Endothelial cell of umbilical vein (primary cell): ENCODE measurements around the gene NBEA. TPM values are rescaled to one million over a fixed set of nuclear protein-coding genes. Genes with fewer than 3 reads are reported as not detected.

Source experiments
- BruUV-seq: library from RNA; stranded (reverse); fragments of 400-500 nt; replicated peaks from 2 replicates; lab custom pipeline; 2021; lab: Mats Ljungman, UMichigan
- CTCF ChIA-PET: fragments of 300-600, 350-600 bp; sonication (Branson Sonifier 250); formaldehyde crosslinking; loops from one replicate; lab custom pipeline; 2021; ENCODE audit warnings: antibody characterized with exemption, inconsistent platforms; lab: Charles Lee
- POLR2A ChIA-PET: fragments of 300-600, 350-600 bp; sonication (Branson Sonifier 250); formaldehyde crosslinking; loops from one replicate; lab custom pipeline; 2021; ENCODE audit warnings: antibody characterized with exemption, inconsistent platforms; lab: Charles Lee
- DNase-seq: peaks from one replicate; pipeline ENCODE4 v3.0.0-alpha.2; 2011; ENCODE audit warnings: low read depth, low spot score
- FAIRE-seq: peaks from 2 replicates; lab custom pipeline; 2011; peaks lifted over from hg19 to GRCh38; lab: Jason Lieb, UNC
- H2AFZ ChIP-seq: 2 replicates; pipeline ENCODE4 v1.6.0; 2012; ENCODE audit warnings: low read depth, low read length, control low read depth, inconsistent platforms
- H3K27ac ChIP-seq: 2 replicates; pipeline ENCODE4 v1.5.1; 2011; ENCODE audit warnings: low read depth, mild to moderate bottlenecking, control low read depth, low read length, moderate library complexity; ENCODE audit not compliant: insufficient read depth
- H3K27me3 ChIP-seq, 2 experiments: 2 replicates each; pipeline versions ENCODE4 v1.6.0 to v1.6.1; 2011; ENCODE audit warnings: low read length in 2 of 2, mixed read lengths in 1 of 2; ENCODE audit not compliant: control insufficient read depth in 2 of 2, insufficient read depth in 2 of 2
- H3K36me3 ChIP-seq, 2 experiments: 2 replicates in 1 of 2; 3 replicates in 1 of 2; pipeline ENCODE4 v1.5.1; 2011; ENCODE audit warnings: low read length in 2 of 2, mild to moderate bottlenecking in 1 of 2, moderate library complexity in 1 of 2; ENCODE audit not compliant: control insufficient read depth in 2 of 2, insufficient read depth in 2 of 2; ENCODE audit errors: extremely low read depth in 1 of 2
- H3K4me1 ChIP-seq: 3 replicates; pipeline ENCODE4 v1.5.1; 2011; ENCODE audit warnings: mild to moderate bottlenecking, low read length; ENCODE audit not compliant: control insufficient read depth, insufficient read depth; ENCODE audit errors: extremely low read depth
- H3K4me2 ChIP-seq: 2 replicates; pipeline ENCODE4 v1.6.1; 2011; ENCODE audit warnings: low read length, control low read depth, mixed read lengths; ENCODE audit not compliant: insufficient read depth
- H3K4me3 ChIP-seq, 3 experiments: fragments of 200-600 bp in 1 of 3; sonication (generic), shearing (Covaris generic) in 1 of 3; replicated peaks in 1 of 3; 2 replicates each; pipeline ENCODE4 v1.5.1; 2011 to 2016; ENCODE audit warnings: control low read depth in 3 of 3, low read length in 3 of 3, mild to moderate bottlenecking in 2 of 3, inconsistent platforms in 1 of 3, low read depth in 1 of 3, moderate library complexity in 1 of 3; ENCODE audit not compliant: insufficient read depth in 1 of 3
- H3K79me2 ChIP-seq: 2 replicates; pipeline ENCODE4 v1.6.0; 2012; ENCODE audit warnings: low read length, inconsistent platforms; ENCODE audit not compliant: control insufficient read depth, insufficient read depth
- H3K9ac ChIP-seq: replicated peaks from 2 replicates; pipeline ENCODE3; 2011; ENCODE audit warnings: low read length, control low read depth; ENCODE audit not compliant: insufficient read depth; ENCODE audit errors: extremely low read depth
- H3K9me1 ChIP-seq: replicated peaks from 3 replicates; pipeline ENCODE4 v1.6.0; 2011; ENCODE audit warnings: mild to moderate bottlenecking, low read length; ENCODE audit not compliant: control insufficient read depth, insufficient read depth; ENCODE audit errors: extremely low read depth
- H3K9me3 ChIP-seq: replicated peaks from 2 replicates; pipeline ENCODE4 v1.5.1; 2012; ENCODE audit warnings: low read length, inconsistent platforms; ENCODE audit not compliant: control insufficient read depth, insufficient read depth
- H4K20me1 ChIP-seq: replicated peaks from 2 replicates; pipeline ENCODE3; 2011; ENCODE audit warnings: mild to moderate bottlenecking, low read length; ENCODE audit not compliant: control insufficient read depth, insufficient read depth; ENCODE audit errors: extremely low read depth
- EZH2 ChIP-seq: IDR thresholded peaks from 2 replicates; pipeline ENCODE4 v1.6.1; 2012; ENCODE audit warnings: borderline replicate concordance, low read depth, mild to moderate bottlenecking, moderate library complexity, low read length, inconsistent platforms; ENCODE audit not compliant: severe bottlenecking
- FOS ChIP-seq: IDR thresholded peaks from 2 replicates; pipeline ENCODE4 v1.6.1; 2011; ENCODE audit warnings: mild to moderate bottlenecking, low read length, moderate library complexity, borderline replicate concordance; ENCODE audit not compliant: insufficient read depth
- GATA2 ChIP-seq: IDR thresholded peaks from 2 replicates; pipeline ENCODE4 v1.7.0; 2011; ENCODE audit warnings: low read depth, mild to moderate bottlenecking, moderate library complexity, mixed read lengths, low read length; ENCODE audit not compliant: insufficient read length, insufficient read depth
- JUN ChIP-seq: IDR thresholded peaks from 2 replicates; pipeline ENCODE4 v1.6.1; 2011; ENCODE audit warnings: borderline replicate concordance, low read depth; ENCODE audit not compliant: insufficient read length, insufficient read depth
- MAX ChIP-seq: IDR thresholded peaks from 2 replicates; pipeline ENCODE4 v1.6.1; 2011; ENCODE audit not compliant: insufficient read depth, insufficient read length
- MYC ChIP-seq: IDR thresholded peaks from one replicate; pipeline ENCODE4 v1.6.1; 2011; ENCODE audit warnings: mild to moderate bottlenecking, low read depth, low read length
- POLR2A ChIP-seq: IDR thresholded peaks from 2 replicates; pipeline ENCODE4 v1.6.1; 2012; ENCODE audit warnings: low read depth, mild to moderate bottlenecking, control low read depth, low read length
- POLR2AphosphoS5 ChIP-seq: IDR thresholded peaks from 2 replicates; pipeline ENCODE4 v1.6.1; 2012; ENCODE audit warnings: low read depth, mild to moderate bottlenecking, control low read depth, low read length, moderate library complexity; ENCODE audit not compliant: insufficient read depth
- dilution Hi-C: fragments of 300-500 bp; cut with MboI; formaldehyde crosslinking; loops from one replicate; pipeline ENCODE4 v1.15.0; 2019; ENCODE audit warnings: low sequenced_read_pairs; ENCODE audit not compliant: extremely low pct_ligation_motif_present
- intact Hi-C: fragments of 100-400 bp; cut with micrococcal nuclease; formaldehyde crosslinking; loops from one replicate; pipeline ENCODE4 v1.10.0; 2022
- polyA plus RNA-seq, 4 experiments: library from polyadenylated mRNA; depleted of rRNA in 3 of 4; stranded (reverse) in 3 of 4; unstranded in 1 of 4; fragments of >200 nt; gene quantifications; 2 replicates each; pipeline versions ENCODE4 v1.2.1 to v1.2.3, GENCODE V29; 2011 to 2012; ENCODE audit warnings: missing spikeins in 1 of 4
- total RNA-seq: library from RNA; stranded (reverse); gene quantifications from 2 replicates; pipeline ENCODE4 v1.2.3, GENCODE V29; 2021
- TF ChIP-seq, protein P1 (sequence below), 2 donors: IDR thresholded peaks; 1 replicate in 1 of 2; 2 replicates in 1 of 2; pipeline ENCODE4 v1.5.1; 2011; ENCODE audit warnings: low read length in 2 of 2, mild to moderate bottlenecking in 2 of 2, moderate library complexity in 2 of 2, control low read depth in 1 of 2, inconsistent platforms in 1 of 2, low read depth in 1 of 2; ENCODE audit not compliant: insufficient read depth in 1 of 2; ENCODE audit errors: extremely low read depth in 1 of 2

Gene NBEA
- total and polyA plus RNA-seq, 2 donors (not counting 3 experiments of a cell fraction or from before 2014, with no cell fraction given), result 3.0 to 4.8 TPM

GRCh38 chr13:35449821-35450220 is 507.8 kb downstream of the NBEA start:
- Histone ChIP-seq H3K27me3 (no peaks in the 10 kb centered on the region), H3K79me2 (no peaks in the 10 kb centered on the region), H2AFZ (no peak overlapping the region), H3K9ac (no peak overlapping the region), H3K4me2 (no peak overlapping the region), H3K4me3 (no peak overlapping the region), H3K4me1 (no peaks in the 10 kb centered on the region), H3K36me3 (no peaks in the 10 kb centered on the region), H3K9me3 (no peaks in the 10 kb centered on the region), H3K9me1 (no peaks in the 10 kb centered on the region), H3K27ac (no peak overlapping the region), H4K20me1 (no peaks in the 10 kb centered on the region)
- no peak for TF ChIP-seq JUN
- no peak for TF ChIP-seq EZH2
- no peak for TF ChIP-seq POLR2A
- ChIA-PET POLR2A (no interaction called here), CTCF (interaction anchor here (1.0 kb wide), 1 partner anchor 15 kb away, joined by 3 read pairs; no protein-coding TSS in a partner anchor)
- no peak for DNase-seq
- no TSS peak for BruUV-seq
- no peak for FAIRE-seq
- dilution Hi-C loops, result no loop called here
- intact Hi-C loops, result no loop called here

DNA sequence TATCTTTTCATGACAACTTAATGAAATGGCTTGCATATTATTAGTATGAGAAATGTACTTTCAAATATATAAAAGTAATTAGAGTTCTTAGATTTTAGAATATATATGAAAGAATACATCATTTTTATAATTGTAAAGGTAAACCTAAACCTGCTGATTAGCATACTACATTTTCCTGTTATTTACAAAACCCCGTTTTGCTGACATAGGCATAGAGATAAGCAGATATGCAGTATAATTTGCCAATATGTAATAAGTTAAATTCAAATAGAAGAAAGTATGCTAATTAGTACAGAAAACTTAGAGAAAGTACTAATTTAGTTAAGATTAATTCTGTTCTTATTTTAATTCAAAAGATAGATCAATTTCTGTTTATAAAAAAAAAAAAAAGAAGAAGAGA is 513.0 kb downstream of the NBEA start:
- H3K4me1 ChIP-seq, result no peaks in the 10 kb centered on the region
- H3K4me3 ChIP-seq, result no peak overlapping the region
- no peak overlapping the region for H2AFZ ChIP-seq
- FAIRE-seq (no peak), DNase-seq (no peak)
- dilution Hi-C loops, result no loop called here
- no peaks in the 10 kb centered on the region for H3K9me3 ChIP-seq
- CTCF ChIA-PET, result no interaction called here
- no peaks in the 10 kb centered on the region for H3K36me3 ChIP-seq
- H3K4me2 ChIP-seq, result no peak overlapping the region
- H3K27me3 ChIP-seq, result no peaks in the 10 kb centered on the region
- H4K20me1 ChIP-seq, result no peaks in the 10 kb centered on the region
- H3K27ac ChIP-seq, result no peak overlapping the region
- TF ChIP-seq JUN (no peak), FOS (no peak), GATA2 (no peak), EZH2 (no peak), MAX (no peak), POLR2A (no peak), MYC (no peak), POLR2AphosphoS5 (no peak)
- TF ChIP-seq, protein P1, sequence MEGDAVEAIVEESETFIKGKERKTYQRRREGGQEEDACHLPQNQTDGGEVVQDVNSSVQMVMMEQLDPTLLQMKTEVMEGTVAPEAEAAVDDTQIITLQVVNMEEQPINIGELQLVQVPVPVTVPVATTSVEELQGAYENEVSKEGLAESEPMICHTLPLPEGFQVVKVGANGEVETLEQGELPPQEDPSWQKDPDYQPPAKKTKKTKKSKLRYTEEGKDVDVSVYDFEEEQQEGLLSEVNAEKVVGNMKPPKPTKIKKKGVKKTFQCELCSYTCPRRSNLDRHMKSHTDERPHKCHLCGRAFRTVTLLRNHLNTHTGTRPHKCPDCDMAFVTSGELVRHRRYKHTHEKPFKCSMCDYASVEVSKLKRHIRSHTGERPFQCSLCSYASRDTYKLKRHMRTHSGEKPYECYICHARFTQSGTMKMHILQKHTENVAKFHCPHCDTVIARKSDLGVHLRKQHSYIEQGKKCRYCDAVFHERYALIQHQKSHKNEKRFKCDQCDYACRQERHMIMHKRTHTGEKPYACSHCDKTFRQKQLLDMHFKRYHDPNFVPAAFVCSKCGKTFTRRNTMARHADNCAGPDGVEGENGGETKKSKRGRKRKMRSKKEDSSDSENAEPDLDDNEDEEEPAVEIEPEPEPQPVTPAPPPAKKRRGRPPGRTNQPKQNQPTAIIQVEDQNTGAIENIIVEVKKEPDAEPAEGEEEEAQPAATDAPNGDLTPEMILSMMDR (IDR thresholded peaks at IDR 0.05; ENCODE audit: extremely low read depth in 1 of 2, insufficient read depth in 1 of 2, low read depth in 1 of 2, low read length in 2 of 2), result no peak
- H3K79me2 ChIP-seq, result no peaks in the 10 kb centered on the region
- intact Hi-C loops, result loop anchor here (5.0 kb wide), 1 partner anchor 48 kb away; no protein-coding TSS in a partner anchor
- POLR2A ChIA-PET, result no interaction called here
- no TSS peak for BruUV-seq
- H3K9me1 ChIP-seq, result no peaks in the 10 kb centered on the region
- no peak overlapping the region for H3K9ac ChIP-seq
